Ovary (tissue), 9 donors: Measurements from ENCODE around the gene PPP1CA. TPM values are rescaled to one million over a fixed set of nuclear protein-coding genes. Genes with fewer than 3 reads are reported as not detected.
A peak's percentile ranks its signal among the peaks of the same experiment; 100 is the strongest.

Source experiments
- DNase-seq, 5 donors: peaks; one replicate each; pipeline ENCODE4 v3.0.0-alpha.2; 2019 to 2020
- H3K27ac ChIP-seq, 2 donors: fragments of 200-600 bp; one replicate each; pipeline versions ENCODE4 v1.5.1 to v1.8.0; 2019 to 2022
- H3K27me3 ChIP-seq: fragments of 200-600 bp; one replicate; pipeline ENCODE4 v1.8.0; 2022
- H3K36me3 ChIP-seq: fragments of 200-600 bp; sonication (generic); one replicate; pipeline ENCODE4 v1.5.1; 2019
- H3K4me1 ChIP-seq: one replicate; pipeline ENCODE4 v1.8.1; 2013; ENCODE audit warnings: mild to moderate bottlenecking, moderate library complexity; ENCODE audit not compliant: insufficient read depth
- H3K4me3 ChIP-seq: fragments of 200-600 bp; sonication (generic); one replicate; pipeline ENCODE4 v1.5.1; 2017
- H3K9me3 ChIP-seq, 2 donors: fragments of 200-600 bp in 1 of 2; sonication (generic) in 1 of 2; one replicate each; pipeline versions ENCODE4 v1.5.1 to v1.8.1; 2013 to 2019; ENCODE audit warnings: mild to moderate bottlenecking in 1 of 2, moderate library complexity in 1 of 2
- CTCF ChIP-seq, 3 donors: fragments of 450-650 bp in 2 of 3; fragments of 200-600 bp in 1 of 3; IDR thresholded peaks; one replicate each; pipeline versions ENCODE4 v1.5.1 to v1.8.0; 2016 to 2022; ENCODE audit warnings: antibody characterized with exemption in 3 of 3, mild to moderate bottlenecking in 1 of 3
- EP300 ChIP-seq: sonication (generic); formaldehyde crosslinking; IDR thresholded peaks from one replicate; pipeline ENCODE4 v1.6.1; 2017; ENCODE audit warnings: antibody characterized with exemption
- POLR2A ChIP-seq: fragments of 450-650 bp; IDR thresholded peaks from one replicate; pipeline ENCODE4 v1.6.1; 2017; ENCODE audit warnings: antibody characterized with exemption, mild to moderate bottlenecking, moderate library complexity
- WGBS, 3 donors: extraction: QIAGEN DNeasy Blood & Tissue Kit in 1 of 3; methylation state at CpG; one replicate each; pipeline versions ENCODE4 v1.1.5 to v1.1.7; 2013 to 2017; 5-methylcytosine and 5-hydroxymethylcytosine counted together
- intact Hi-C, 4 donors: fragments of 100-400 bp; cut with DNase I; formaldehyde crosslinking; loops; one replicate each; pipeline versions ENCODE4 v1.11.0 to v1.15.1; 2022 to 2023
- polyA plus RNA-seq, 2 donors: library from polyadenylated mRNA; stranded (reverse); fragments of 200-250 nt in 1 of 2; fragments of 350-450 nt in 1 of 2; fragmentation: Illumina TruSeq in 1 of 2; extraction: RNeasy Lipid Tissue Mini Kit (QIAGEN cat#74804) in 1 of 2; gene quantifications; one replicate each; pipeline ENCODE4 v1.2.3, GENCODE V29; 2013 to 2014
- total RNA-seq, 7 donors: library from RNA; depleted of rRNA in 2 of 7; stranded (reverse); fragments of >200 nt in 2 of 7; fragmentation: NEBNext Ultra II Directional in 3 of 7; extraction: Animal tissue kit (Norgen Biotek cat#: 25700) in 3 of 7; gene quantifications; one replicate each; pipeline versions ENCODE4 v1.1.0 to v1.2.4, GENCODE V29; 2016 to 2023
- donor health status: DM: no; HTN: no; CAD: no; lungs with moderate emphysema.
- donor health status: DM: no; HTN: no; CAD: no.
- donor health status: Bipolar disorder and iron deficiency.
- donor health status: DM: yes; HTN: yes; CAD: no.
- donor health status: DM: no; HTN: no; CAD: no.
- donor health status: DM: yes; HTN: yes; CAD: no.

PPP1CA gene
- total and polyA plus RNA-seq, 9 donors = 32.2 to 86.9 (median 54.9) TPM

GRCh38 chr11:67400251-67400941 is 1.3 kb downstream of the PPP1CA start:
- Histone ChIP-seq H3K4me3 (peak overlapping the region; percentile 91), H3K4me1 (peaks cover 1% of the 10 kb centered on the region), H3K27ac (no peak overlapping the region), H3K9me3 (no peaks in the 10 kb centered on the region), H3K36me3 (no peaks in the 10 kb centered on the region), H3K27me3 (no peaks in the 10 kb centered on the region)
- 28 to 34% (median 32%) methylated on average over 23 of the region's 23 CpGs for WGBS, 3 donors
- no peak for DNase-seq
- intact Hi-C loops = loop anchor here in 2 of 4 donors (2.0 to 10.0 kb wide), 2 partner anchors 104 to 106 kb away; partner anchors contain the start of genes CDK2AP2 (in 1 of the 2) and PITPNM1 (in 1 of the 2)
- TF ChIP-seq POLR2A (no peak), CTCF (IDR thresholded peaks at IDR 0.05) (no peak)

DNA sequence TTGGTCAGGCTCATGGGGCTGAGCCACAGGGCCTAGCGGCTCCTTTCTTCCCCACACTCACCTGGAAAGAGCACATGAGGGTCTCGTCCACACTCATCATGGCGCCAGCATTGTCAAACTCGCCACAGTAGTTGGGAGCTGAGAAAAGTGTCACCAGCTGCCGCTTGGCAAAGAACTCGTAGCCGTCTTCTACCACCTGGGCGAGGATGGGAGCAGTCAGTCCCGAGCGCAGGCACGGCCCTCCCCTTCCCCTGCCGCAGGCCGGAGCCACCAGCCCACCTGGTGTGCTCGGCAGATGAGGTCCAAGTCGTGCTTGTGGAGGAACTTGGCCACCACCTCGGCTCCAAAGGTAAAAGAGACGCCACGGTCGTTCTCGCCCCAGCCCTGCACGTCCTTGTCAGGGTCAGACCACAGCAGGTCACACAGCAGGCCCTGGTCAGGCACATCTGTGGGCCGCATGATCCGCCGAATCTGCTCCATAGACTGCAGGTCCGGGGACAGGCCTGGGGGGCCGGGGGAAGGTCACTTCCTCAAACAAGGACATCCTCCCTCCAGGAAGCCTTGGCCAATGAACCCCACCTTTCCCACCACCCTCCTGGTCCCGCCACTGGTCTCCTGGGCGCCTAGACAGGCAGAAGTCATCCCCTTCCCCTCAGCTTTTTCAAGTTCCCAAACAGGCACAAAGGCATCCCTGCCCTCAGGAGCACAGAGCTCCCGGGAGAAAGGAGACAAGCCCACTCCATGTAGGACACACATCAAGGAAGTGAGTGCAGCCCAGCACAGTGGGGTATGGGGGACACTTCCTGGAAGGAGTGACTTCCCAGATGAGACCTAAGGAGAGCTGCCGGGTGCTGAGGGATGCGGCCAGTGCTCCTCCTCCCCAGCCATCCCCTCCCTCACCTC is 2.7 kb downstream of the PPP1CA start:
- H3K36me3 ChIP-seq = no peaks in the 10 kb centered on the region
- peaks cover 1% of the 10 kb centered on the region for H3K4me1 ChIP-seq
- no peak overlapping the region for H3K27ac ChIP-seq
- no peak for DNase-seq
- intact Hi-C loops = loop anchor here in 2 of 4 donors (5.0 to 10.0 kb wide), 3 partner anchors 68 to 124 kb away; partner anchors contain the start of genes CDK2AP2 (in 1 of the 2), PITPNM1 (in 1 of the 2) and TMEM134 (in 1 of the 2)
- no peak for TF ChIP-seq POLR2A
- TF ChIP-seq CTCF (IDR thresholded peaks at IDR 0.05) = no peak
- no peak for TF ChIP-seq EP300
- no peaks in the 10 kb centered on the region for H3K9me3 ChIP-seq
- H3K4me3 ChIP-seq = no peak overlapping the region
- 75 to 80% (median 76%) methylated on average over 31 of the region's 31 CpGs for WGBS, 3 donors
- H3K27me3 ChIP-seq = no peaks in the 10 kb centered on the region

DNA sequence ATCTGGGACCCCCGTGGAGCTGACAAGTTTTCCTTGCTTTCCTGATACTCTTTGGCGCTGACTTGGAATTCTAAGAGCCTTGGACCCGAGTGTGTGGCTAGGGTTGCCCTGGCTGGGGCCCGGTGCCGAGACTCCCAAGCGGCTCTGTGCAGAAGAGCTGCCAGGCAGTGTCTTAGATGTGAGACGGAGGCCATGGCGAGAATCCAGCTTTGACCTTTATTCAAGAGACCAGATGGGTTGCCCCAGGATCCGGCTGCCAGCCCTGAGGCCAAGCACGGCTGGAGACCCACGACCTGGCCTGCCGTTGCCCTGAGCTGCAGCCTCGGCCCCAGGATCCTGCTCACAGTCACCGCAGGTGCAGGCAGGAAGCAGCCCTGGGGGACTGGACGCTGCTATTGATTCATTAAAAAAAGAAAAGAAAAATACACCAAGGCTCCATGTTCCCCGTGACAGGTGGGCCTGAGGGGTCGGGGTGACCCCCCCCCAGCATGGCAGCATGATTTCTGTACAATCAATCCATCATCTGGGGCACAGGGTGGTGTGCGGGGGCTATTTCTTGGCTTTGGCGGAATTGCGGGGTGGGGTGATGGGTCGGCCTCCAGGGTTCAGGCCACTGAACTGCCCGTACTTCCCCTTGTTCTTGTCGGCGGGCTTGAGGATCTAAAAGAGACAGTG is 3.5 kb downstream of the PPP1CA start:
- no peak for DNase-seq
- no peak for TF ChIP-seq EP300
- TF ChIP-seq POLR2A = no peak
- TF ChIP-seq CTCF (IDR thresholded peaks at IDR 0.05) = no peak
- Histone ChIP-seq H3K9me3 (no peaks in the 10 kb centered on the region), H3K27me3 (no peaks in the 10 kb centered on the region), H3K4me3 (no peak overlapping the region), H3K27ac (no peak overlapping the region), H3K36me3 (no peaks in the 10 kb centered on the region), H3K4me1 (peaks cover 1% of the 10 kb centered on the region)
- intact Hi-C loops = loop anchor here in 2 of 4 donors (5.0 to 10.0 kb wide), 3 partner anchors 69 to 123 kb away; partner anchors contain the start of genes CDK2AP2 (in 1 of the 2), PITPNM1 (in 1 of the 2) and TMEM134 (in 1 of the 2)
- WGBS, 3 donors = 78 to 84% (median 79%) methylated on average over 24 of the region's 24 CpGs

DNA sequence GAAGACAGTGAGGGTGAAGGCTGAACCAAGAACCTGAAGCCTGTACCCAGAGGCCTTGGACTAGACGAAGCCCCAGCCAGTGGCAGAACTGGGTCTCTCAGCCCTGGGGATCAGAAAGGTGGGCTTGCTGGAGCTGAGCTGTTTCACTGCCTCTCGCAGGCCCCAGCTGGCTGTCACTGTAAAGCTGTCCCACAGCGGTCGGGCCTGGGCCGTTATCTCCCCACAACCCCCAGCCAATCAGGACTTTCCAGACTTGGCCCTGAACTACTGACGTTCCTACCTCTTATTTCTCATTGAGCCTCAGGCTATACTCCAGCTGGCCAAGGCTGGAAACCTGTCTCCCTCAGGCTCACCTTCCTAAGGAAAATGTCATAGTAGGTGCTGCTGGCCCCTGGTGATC is 4.1 kb downstream of the PPP1CA start:
- no peaks in the 10 kb centered on the region for H3K9me3 ChIP-seq
- 54 to 67% (median 66%) methylated on average over 6 of the region's 6 CpGs for WGBS, 3 donors
- no peak overlapping the region for H3K27ac ChIP-seq
- no peak overlapping the region for H3K4me3 ChIP-seq
- DNase-seq = no peak
- no peaks in the 10 kb centered on the region for H3K36me3 ChIP-seq
- intact Hi-C loops = loop anchor here in 2 of 4 donors (5.0 to 10.0 kb wide), 3 partner anchors 70 to 123 kb away; partner anchors contain the start of genes CDK2AP2 (in 1 of the 2), PITPNM1 (in 1 of the 2) and TMEM134 (in 1 of the 2)
- H3K4me1 ChIP-seq = peaks cover 2% of the 10 kb centered on the region
- no peaks in the 10 kb centered on the region for H3K27me3 ChIP-seq
- TF ChIP-seq EP300 (no peak), CTCF (IDR thresholded peaks at IDR 0.05) (no peak)
